Panc1 (cell line): ENCODE results near the gene CSF3R.
"Not testable (repeated sequence)": the region's sequence is repeated elsewhere in the genome, so short reads cannot be mapped to it uniquely, and the experiment has no call there.

Experiments used
- CTCF ChIP-seq: fragments of 450-650 bp; IDR thresholded peaks from 2 replicates; pipeline ENCODE4 v1.5.1; 2017; ENCODE audit warnings: mild to moderate bottlenecking
- POLR2AphosphoS5 ChIP-seq: IDR thresholded peaks from 2 replicates; pipeline ENCODE4 v1.6.1; 2012; ENCODE audit warnings: mild to moderate bottlenecking, low read depth, low read length, moderate library complexity
- TCF7L2 ChIP-seq: IDR thresholded peaks from 2 replicates; pipeline ENCODE4 v1.6.1; 2011; ENCODE audit warnings: mild to moderate bottlenecking, low read depth, low read length, inconsistent platforms

GRCh38 chr1:36511220-36511619, 28.5 kb upstream of the CSF3R start:
- not testable (repeated sequence) for TF ChIP-seq CTCF, POLR2AphosphoS5, TCF7L2
